Hepatocyte (in vitro differentiated cells): ENCODE measurements around the gene SYNGR2. TPM values are rescaled to one million over a fixed set of nuclear protein-coding genes. Genes with fewer than 3 reads are reported as not detected.
A peak's percentile ranks its signal among the peaks of the same experiment; 100 is the strongest.

Experiments used
- DNase-seq: peaks from one replicate; pipeline ENCODE4 v3.0.0-alpha.2; 2016; ENCODE audit warnings: low spot score
- H2AFZ ChIP-seq: fragments of 200-600 bp; sonication (generic); 2 replicates; pipeline ENCODE4 v1.6.0; 2016; ENCODE audit warnings: antibody characterized with exemption, mild to moderate bottlenecking
- H3K27ac ChIP-seq: fragments of 200-600 bp; sonication (generic); 2 replicates; pipeline ENCODE4 v1.5.1; 2016; ENCODE audit warnings: mild to moderate bottlenecking
- H3K27me3 ChIP-seq: fragments of 200-600 bp; sonication (generic); 2 replicates; pipeline ENCODE4 v1.6.1; 2016
- H3K36me3 ChIP-seq: fragments of 200-600 bp; sonication (generic); replicated peaks from 2 replicates; pipeline ENCODE4 v1.5.1; 2016; ENCODE audit warnings: low read depth; ENCODE audit not compliant: insufficient read depth
- H3K4me1 ChIP-seq: fragments of 200-600 bp; sonication (generic); 2 replicates; pipeline ENCODE4 v1.5.1; 2016; ENCODE audit warnings: mild to moderate bottlenecking, moderate library complexity; ENCODE audit not compliant: insufficient read depth
- H3K4me2 ChIP-seq: fragments of 200-600 bp; sonication (generic); 2 replicates; pipeline ENCODE4 v1.6.0; 2016
- H3K4me3 ChIP-seq: fragments of 200-600 bp; sonication (generic); 2 replicates; pipeline ENCODE4 v1.5.1; 2016; ENCODE audit warnings: mild to moderate bottlenecking
- H3K79me2 ChIP-seq: fragments of 200-600 bp; sonication (generic); 2 replicates; pipeline ENCODE4 v1.6.0; 2017; ENCODE audit warnings: mild to moderate bottlenecking
- H3K9me2 ChIP-seq: fragments of 200-600 bp; sonication (generic); replicated peaks from 2 replicates; pipeline ENCODE4 v1.6.0; 2017; ENCODE audit warnings: mild to moderate bottlenecking; ENCODE audit not compliant: insufficient read depth
- H3K9me3 ChIP-seq: fragments of 200-600 bp; sonication (generic); 2 replicates; pipeline ENCODE4 v1.5.1; 2016; ENCODE audit warnings: low read depth, mild to moderate bottlenecking
- H4K20me1 ChIP-seq: fragments of 200-600 bp; sonication (generic); 2 replicates; pipeline ENCODE4 v1.6.0; 2016; ENCODE audit warnings: mild to moderate bottlenecking; ENCODE audit not compliant: insufficient read depth, poor library complexity, severe bottlenecking
- CTCF ChIP-seq: fragments of 200-600 bp; sonication (generic); IDR thresholded peaks from 2 replicates; pipeline ENCODE4 v1.5.1; 2016; ENCODE audit warnings: antibody characterized with exemption, mild to moderate bottlenecking; ENCODE audit not compliant: poor library complexity
- EZH2 ChIP-seq: fragments of 200-600 bp; sonication (generic); IDR thresholded peaks from 2 replicates; pipeline ENCODE4 v1.6.1; 2016; ENCODE audit warnings: antibody characterized with exemption, mild to moderate bottlenecking, borderline replicate concordance
- EZH2phosphoT487 ChIP-seq: fragments of 200-600 bp; sonication (generic); IDR thresholded peaks from one replicate; pipeline ENCODE4 v1.6.1; 2018; ENCODE audit warnings: antibody characterized with exemption, mild to moderate bottlenecking, low read depth, moderate library complexity; ENCODE audit not compliant: unreplicated experiment, severe bottlenecking
- WGBS: methylation state at CpG from one replicate; pipeline ENCODE4 v1.1.6; 2016; ENCODE audit warnings: low lambda C conversion rate; ENCODE audit errors: missing lambda C conversion rate; 5-methylcytosine and 5-hydroxymethylcytosine counted together
- polyA plus RNA-seq: library from polyadenylated mRNA; unstranded; fragments of >200 nt; fragmentation: Nextera tagmentation; extraction: Ambion mirVana; gene quantifications from 2 replicates; pipeline ENCODE4 v1.2.1, GENCODE V29; 2016
- total RNA-seq: library from RNA; depleted of rRNA; stranded (reverse); fragments of >200 nt; gene quantifications from 2 replicates; pipeline ENCODE4 v1.2.3, GENCODE V29; 2014

The SYNGR2 gene
- total and polyA plus RNA-seq, 2 experiments from 2014 or later = 48.3 to 160 TPM

DNA sequence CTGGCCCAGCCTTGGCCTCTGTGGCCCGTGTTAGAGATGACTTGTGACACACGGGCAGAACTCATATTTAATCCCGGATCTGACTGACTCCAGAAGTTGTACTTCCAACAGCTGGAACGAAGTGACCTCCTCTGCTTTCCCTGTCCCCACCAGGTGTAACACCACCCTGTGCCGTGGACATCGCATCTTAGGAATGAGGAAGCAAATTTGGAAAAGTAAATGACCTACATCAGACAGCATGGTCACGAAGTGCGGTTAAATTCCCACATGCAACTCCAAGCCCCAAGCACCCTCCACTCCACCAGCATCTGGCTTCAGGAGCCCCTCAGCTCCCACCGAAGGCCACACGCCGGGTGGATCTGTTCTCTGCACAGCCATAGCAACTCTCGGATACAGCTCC, 15.5 kb downstream of the SYNGR2 start:
- 91% methylated on average over 12 of the region's 12 CpGs for WGBS
- peaks cover 16% of the 10 kb centered on the region for H3K79me2 ChIP-seq
- H3K4me2 ChIP-seq = no peak overlapping the region
- H3K36me3 ChIP-seq = no peaks in the 10 kb centered on the region
- TF ChIP-seq EZH2phosphoT487 (no peak), CTCF (no peak), EZH2 (no peak)
- H3K4me3 ChIP-seq = no peak overlapping the region
- no peaks in the 10 kb centered on the region for H3K27me3 ChIP-seq
- no peaks in the 10 kb centered on the region for H4K20me1 ChIP-seq
- DNase-seq = no peak
- peaks cover 15% of the 10 kb centered on the region for H3K4me1 ChIP-seq
- no peaks in the 10 kb centered on the region for H3K9me2 ChIP-seq
- H2AFZ ChIP-seq = no peak overlapping the region
- no peaks in the 10 kb centered on the region for H3K9me3 ChIP-seq
- H3K27ac ChIP-seq = no peak overlapping the region

GRCh38 chr17:78184351-78184750, 16.0 kb downstream of the SYNGR2 start:
- no peaks in the 10 kb centered on the region for H3K27me3 ChIP-seq
- no peak overlapping the region for H3K27ac ChIP-seq
- TF ChIP-seq EZH2 = no peak
- no peak for TF ChIP-seq EZH2phosphoT487
- TF ChIP-seq CTCF = no peak
- no peaks in the 10 kb centered on the region for H3K9me3 ChIP-seq
- no peaks in the 10 kb centered on the region for H3K9me2 ChIP-seq
- H4K20me1 ChIP-seq = no peaks in the 10 kb centered on the region
- no peaks in the 10 kb centered on the region for H3K36me3 ChIP-seq
- H3K79me2 ChIP-seq = peaks cover 19% of the 10 kb centered on the region
- no peak overlapping the region for H3K4me3 ChIP-seq
- H3K4me1 ChIP-seq = peaks cover 15% of the 10 kb centered on the region
- H3K4me2 ChIP-seq = no peak overlapping the region
- 84% methylated on average over 10 of the region's 10 CpGs for WGBS
- H2AFZ ChIP-seq = no peak overlapping the region
- no peak for DNase-seq

GRCh38 chr17:78184868-78185267, 16.5 kb downstream of the SYNGR2 start:
- no peak for DNase-seq
- Histone ChIP-seq H3K4me2 (no peak overlapping the region), H3K9me2 (no peaks in the 10 kb centered on the region), H3K27ac (no peak overlapping the region), H3K4me1 (peaks cover 11% of the 10 kb centered on the region), H3K4me3 (no peak overlapping the region), H3K36me3 (no peaks in the 10 kb centered on the region), H2AFZ (no peak overlapping the region), H3K79me2 (peaks cover 24% of the 10 kb centered on the region), H4K20me1 (no peaks in the 10 kb centered on the region), H3K9me3 (no peaks in the 10 kb centered on the region), H3K27me3 (no peaks in the 10 kb centered on the region)
- WGBS = 93% methylated on average over 9 of the region's 9 CpGs
- TF ChIP-seq EZH2phosphoT487 (no peak), EZH2 (no peak), CTCF (no peak)

- no peaks in the 10 kb centered on the region for H3K27me3 ChIP-seq
- DNase-seq = no peak
- no peaks in the 10 kb centered on the region for H3K36me3 ChIP-seq
- H3K79me2 ChIP-seq = peaks cover 28% of the 10 kb centered on the region
- 63% methylated on average over 10 of the region's 10 CpGs for WGBS
- no peaks in the 10 kb centered on the region for H3K9me2 ChIP-seq
- H3K27ac ChIP-seq = no peak overlapping the region
- no peak overlapping the region for H3K4me3 ChIP-seq
- TF ChIP-seq EZH2 (no peak), CTCF (no peak), EZH2phosphoT487 (no peak)
- H3K4me2 ChIP-seq = peak overlapping the region; percentile 88
- peaks cover 11% of the 10 kb centered on the region for H3K4me1 ChIP-seq
- H3K9me3 ChIP-seq = no peaks in the 10 kb centered on the region
- H4K20me1 ChIP-seq = no peaks in the 10 kb centered on the region
- H2AFZ ChIP-seq = peak overlapping the region; percentile 31
These were observed 17.8 kb downstream of the SYNGR2 start for GRCh38 chr17:78185981-78186691.
